ENCODE data around the gene FAM131A. TPM values are rescaled to one million over a fixed set of nuclear protein-coding genes. Genes with fewer than 3 reads are reported as not detected.

The FAM131A gene
- total RNA-seq, 1 experiment from 2014 or later, result 12.9 TPM

- Mint-ChIP-seq H3K4me3 (ENCODE audit: unreplicated experiment) (no peak overlapping the region), H3K27me3 (ENCODE audit: insufficient read depth, unreplicated experiment) (no peaks in the 10 kb centered on the region), H3K4me1 (ENCODE audit: insufficient read depth, unreplicated experiment) (peaks cover 13% of the 10 kb centered on the region), H3K27ac (ENCODE audit: low read depth, unreplicated experiment) (no peak overlapping the region), H3K9me3 (ENCODE audit: unreplicated experiment) (no peaks in the 10 kb centered on the region), H3K36me3 (ENCODE audit: insufficient read depth, unreplicated experiment) (peaks cover 21% of the 10 kb centered on the region)
- ChIA-PET POLR2A (no interaction called here), CTCF (interaction anchor here (3.2 kb wide), 1 partner anchor 11 kb away, joined by 15 read pairs; no protein-coding TSS in a partner anchor)
- TF ChIP-seq CTCF (IDR thresholded peaks at IDR 0.05; ENCODE audit: unreplicated experiment), result no peak
- intact Hi-C loops (cut with micrococcal nuclease), result no loop called here
- BruUV-seq (replicated peaks), result no TSS peak
- no peak for DNase-seq (ENCODE audit: unreplicated experiment)
These were observed 5.9 kb downstream of the FAM131A start for GRCh38 chr3:184343200-184343876.

- no TSS peak for BruUV-seq (replicated peaks)
- Mint-ChIP-seq H3K27ac (ENCODE audit: low read depth, unreplicated experiment) (no peak overlapping the region), H3K27me3 (ENCODE audit: insufficient read depth, unreplicated experiment) (no peaks in the 10 kb centered on the region), H3K9me3 (ENCODE audit: unreplicated experiment) (no peaks in the 10 kb centered on the region), H3K4me1 (ENCODE audit: insufficient read depth, unreplicated experiment) (peaks cover 13% of the 10 kb centered on the region), H3K4me3 (ENCODE audit: unreplicated experiment) (no peak overlapping the region), H3K36me3 (ENCODE audit: insufficient read depth, unreplicated experiment) (peaks cover 24% of the 10 kb centered on the region)
- ChIA-PET CTCF (interaction anchor here (0.7 to 1.1 kb wide), 7 partner anchors 9 to 152 kb away, joined by 3 to 5 read pairs (median 4); partner anchors contain the start of gene EEF1AKMT4), POLR2A (interaction anchor here (1.3 to 1.6 kb wide), 2 partner anchors 8 to 17 kb away, joined by 4 to 5 read pairs; partner anchors contain the start of genes CLCN2 and POLR2H)
- intact Hi-C loops (cut with micrococcal nuclease), result no loop called here
- DNase-seq (ENCODE audit: unreplicated experiment), result no peak
- no peak for TF ChIP-seq CTCF (IDR thresholded peaks at IDR 0.05; ENCODE audit: unreplicated experiment)
These were observed 7.3 kb downstream of the FAM131A start for GRCh38 chr3:184344579-184345316.

- ChIA-PET POLR2A (interaction anchor here (0.6 to 1.6 kb wide), 3 partner anchors 9 to 397 kb away, joined by 3 to 5 read pairs (median 4); partner anchors contain the start of genes CLCN2 and POLR2H), CTCF (interaction anchor here (0.6 to 1.4 kb wide), 10 partner anchors 8 to 157 kb away, joined by 3 to 5 read pairs (median 3); partner anchors contain the start of gene EEF1AKMT4)
- no peaks in the 10 kb centered on the region for H3K27me3 Mint-ChIP-seq (ENCODE audit: insufficient read depth, unreplicated experiment)
- peak; percentile 45 for TF ChIP-seq CTCF (IDR thresholded peaks at IDR 0.05; ENCODE audit: unreplicated experiment)
- peak; percentile 84 for DNase-seq (ENCODE audit: unreplicated experiment)
- BruUV-seq (replicated peaks), result no TSS peak
- intact Hi-C loops (cut with micrococcal nuclease), result no loop called here
- no peak overlapping the region for H3K4me3 Mint-ChIP-seq (ENCODE audit: unreplicated experiment)
- no peaks in the 10 kb centered on the region for H3K9me3 Mint-ChIP-seq (ENCODE audit: unreplicated experiment)
- H3K36me3 Mint-ChIP-seq (ENCODE audit: insufficient read depth, unreplicated experiment), result peaks cover 27% of the 10 kb centered on the region
- H3K27ac Mint-ChIP-seq (ENCODE audit: low read depth, unreplicated experiment), result no peak overlapping the region
- H3K4me1 Mint-ChIP-seq (ENCODE audit: insufficient read depth, unreplicated experiment), result peaks cover 13% of the 10 kb centered on the region
These were observed 8.1 kb downstream of the FAM131A start for GRCh38 chr3:184345317-184346144.

Measured in MCF 10A (cell line).